ENCODE results near the gene AGMO. TPM values are rescaled to one million over a fixed set of nuclear protein-coding genes. Genes with fewer than 3 reads are reported as not detected.

AGMO gene
- total RNA-seq, 1 experiment from 2014 or later: 0.11 TPM

GRCh38 chr7:15376600-15376999 is 185.2 kb downstream of the AGMO start:
- Histone ChIP-seq H3K9me3 (ENCODE audit: low read length) (no peaks in the 10 kb centered on the region), H3K9ac (ENCODE audit: low read length) (no peak overlapping the region), H3K79me2 (ENCODE audit: low read length) (no peaks in the 10 kb centered on the region), H2AFZ (ENCODE audit: low read length) (no peak overlapping the region), H3K4me2 (ENCODE audit: low read length) (no peak overlapping the region), H3K4me1 (ENCODE audit: insufficient read depth, low read length) (no peaks in the 10 kb centered on the region), H3K4me3 (ENCODE audit: low read length) (no peak overlapping the region), H3K36me3 (ENCODE audit: low read depth, low read length) (no peaks in the 10 kb centered on the region), H3K27me3 (ENCODE audit: low read length) (no peaks in the 10 kb centered on the region), H3K27ac (ENCODE audit: low read length) (no peak overlapping the region), H3F3A (ENCODE audit: low read length, unreplicated experiment) (no peaks in the 10 kb centered on the region), H3K9me2 (replicated peaks; ENCODE audit: low read length) (no peaks in the 10 kb centered on the region), H4K20me1 (ENCODE audit: low read length) (no peaks in the 10 kb centered on the region)
- intact Hi-C loops (cut with micrococcal nuclease): no loop called here
- TF ChIP-seq, protein P1, sequence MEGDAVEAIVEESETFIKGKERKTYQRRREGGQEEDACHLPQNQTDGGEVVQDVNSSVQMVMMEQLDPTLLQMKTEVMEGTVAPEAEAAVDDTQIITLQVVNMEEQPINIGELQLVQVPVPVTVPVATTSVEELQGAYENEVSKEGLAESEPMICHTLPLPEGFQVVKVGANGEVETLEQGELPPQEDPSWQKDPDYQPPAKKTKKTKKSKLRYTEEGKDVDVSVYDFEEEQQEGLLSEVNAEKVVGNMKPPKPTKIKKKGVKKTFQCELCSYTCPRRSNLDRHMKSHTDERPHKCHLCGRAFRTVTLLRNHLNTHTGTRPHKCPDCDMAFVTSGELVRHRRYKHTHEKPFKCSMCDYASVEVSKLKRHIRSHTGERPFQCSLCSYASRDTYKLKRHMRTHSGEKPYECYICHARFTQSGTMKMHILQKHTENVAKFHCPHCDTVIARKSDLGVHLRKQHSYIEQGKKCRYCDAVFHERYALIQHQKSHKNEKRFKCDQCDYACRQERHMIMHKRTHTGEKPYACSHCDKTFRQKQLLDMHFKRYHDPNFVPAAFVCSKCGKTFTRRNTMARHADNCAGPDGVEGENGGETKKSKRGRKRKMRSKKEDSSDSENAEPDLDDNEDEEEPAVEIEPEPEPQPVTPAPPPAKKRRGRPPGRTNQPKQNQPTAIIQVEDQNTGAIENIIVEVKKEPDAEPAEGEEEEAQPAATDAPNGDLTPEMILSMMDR (conservative IDR thresholded peaks at IDR 0.05; ENCODE audit: low read depth, low read length): no peak
- TF ChIP-seq EZH2 (IDR thresholded peaks at IDR 0.05; ENCODE audit: low read length, unreplicated experiment) (no peak), EZH2phosphoT487 (IDR thresholded peaks at IDR 0.05; ENCODE audit: borderline replicate concordance, low read length) (no peak)
- BruUV-seq (replicated peaks): no TSS peak
- CTCF ChIA-PET: no interaction called here
- ATAC-seq (peak; percentile 74), DNase-seq (no peak)
- POLR2A ChIA-PET (ENCODE audit: unreplicated experiment): no interaction called here

DNA sequence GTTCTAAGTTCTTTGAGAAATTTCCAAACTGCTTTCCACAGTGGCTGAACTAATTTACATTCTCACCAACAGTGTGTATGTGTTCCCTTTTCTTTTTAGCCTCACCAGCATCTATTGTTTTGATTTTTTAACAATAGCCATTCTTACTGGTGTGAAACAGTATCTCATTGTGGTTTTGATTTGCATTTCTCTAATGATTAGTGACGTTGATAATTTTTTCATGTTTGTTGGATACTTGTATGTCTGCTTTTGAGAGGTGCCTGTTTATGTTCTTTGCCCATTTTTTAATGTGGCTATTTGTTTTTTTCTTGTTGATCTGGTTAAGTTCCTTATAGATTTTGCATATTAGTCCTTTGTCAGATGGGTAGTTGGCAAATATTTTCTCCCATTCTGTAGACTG is 191.4 kb downstream of the AGMO start:
- no peaks in the 10 kb centered on the region for H3K27me3 ChIP-seq (ENCODE audit: low read length)
- no peaks in the 10 kb centered on the region for H3K79me2 ChIP-seq (ENCODE audit: low read length)
- H3K9ac ChIP-seq (ENCODE audit: low read length): no peak overlapping the region
- H3K9me2 ChIP-seq (replicated peaks; ENCODE audit: low read length): no peaks in the 10 kb centered on the region
- ATAC-seq (no peak), DNase-seq (no peak)
- TF ChIP-seq EZH2 (IDR thresholded peaks at IDR 0.05; ENCODE audit: low read length, unreplicated experiment) (no peak), EZH2phosphoT487 (IDR thresholded peaks at IDR 0.05; ENCODE audit: borderline replicate concordance, low read length) (no peak)
- TF ChIP-seq, protein P1 (conservative IDR thresholded peaks at IDR 0.05; ENCODE audit: low read depth, low read length): no peak
- BruUV-seq (replicated peaks): no TSS peak
- H3F3A ChIP-seq (ENCODE audit: low read length, unreplicated experiment): no peaks in the 10 kb centered on the region
- no peaks in the 10 kb centered on the region for H3K9me3 ChIP-seq (ENCODE audit: low read length)
- H3K27ac ChIP-seq (ENCODE audit: low read length): no peak overlapping the region
- H4K20me1 ChIP-seq (ENCODE audit: low read length): no peaks in the 10 kb centered on the region
- intact Hi-C loops (cut with micrococcal nuclease): no loop called here
- no peaks in the 10 kb centered on the region for H3K4me1 ChIP-seq (ENCODE audit: insufficient read depth, low read length)
- CTCF ChIA-PET: no interaction called here
- no peaks in the 10 kb centered on the region for H3K36me3 ChIP-seq (ENCODE audit: low read depth, low read length)
- H3K4me3 ChIP-seq (ENCODE audit: low read length): no peak overlapping the region
- no peak overlapping the region for H2AFZ ChIP-seq (ENCODE audit: low read length)
- no peak overlapping the region for H3K4me2 ChIP-seq (ENCODE audit: low read length)
- POLR2A ChIA-PET (ENCODE audit: unreplicated experiment): no interaction called here

- no peak for TF ChIP-seq EZH2 (IDR thresholded peaks at IDR 0.05; ENCODE audit: low read length, unreplicated experiment)
- TF ChIP-seq, protein P1 (conservative IDR thresholded peaks at IDR 0.05; ENCODE audit: low read depth, low read length): no peak
- no peak for TF ChIP-seq EZH2phosphoT487 (IDR thresholded peaks at IDR 0.05; ENCODE audit: borderline replicate concordance, low read length)
- no peak overlapping the region for H3K4me3 ChIP-seq (ENCODE audit: low read length)
- no peak overlapping the region for H2AFZ ChIP-seq (ENCODE audit: low read length)
- no peaks in the 10 kb centered on the region for H3K79me2 ChIP-seq (ENCODE audit: low read length)
- ChIA-PET POLR2A (ENCODE audit: unreplicated experiment) (no interaction called here), CTCF (no interaction called here)
- no peak overlapping the region for H3K9ac ChIP-seq (ENCODE audit: low read length)
- no peaks in the 10 kb centered on the region for H3K27me3 ChIP-seq (ENCODE audit: low read length)
- H3K4me2 ChIP-seq (ENCODE audit: low read length): no peak overlapping the region
- ATAC-seq (no peak), DNase-seq (no peak)
- H3F3A ChIP-seq (ENCODE audit: low read length, unreplicated experiment): no peaks in the 10 kb centered on the region
- no peak overlapping the region for H3K27ac ChIP-seq (ENCODE audit: low read length)
- H3K36me3 ChIP-seq (ENCODE audit: low read depth, low read length): no peaks in the 10 kb centered on the region
- H3K9me2 ChIP-seq (replicated peaks; ENCODE audit: low read length): no peaks in the 10 kb centered on the region
- no peaks in the 10 kb centered on the region for H3K4me1 ChIP-seq (ENCODE audit: insufficient read depth, low read length)
- H3K9me3 ChIP-seq (ENCODE audit: low read length): no peaks in the 10 kb centered on the region
- intact Hi-C loops (cut with micrococcal nuclease): no loop called here
- BruUV-seq (replicated peaks): no TSS peak
- no peaks in the 10 kb centered on the region for H4K20me1 ChIP-seq (ENCODE audit: low read length)
Measured at GRCh38 chr7:15368653-15369052, 193.2 kb downstream of the AGMO start.

Data from PC-3 (cell line).